Measurements from ENCODE around the gene PSMB9. TPM values are rescaled to one million over a fixed set of nuclear protein-coding genes. Genes with fewer than 3 reads are reported as not detected.

The PSMB9 gene
- total and polyA plus RNA-seq, 2 experiments from 2014 or later = 2.8 to 5.5 TPM

- DNase-seq (ENCODE audit: low spot score) (no peak), ATAC-seq (no peak)
- Histone ChIP-seq H3K9me2 (ENCODE audit: insufficient read depth) (no peaks in the 10 kb centered on the region), H3F3A (replicated peaks; ENCODE audit: low read depth) (no peaks in the 10 kb centered on the region), H2AFZ (no peak overlapping the region), H3K4me1 (ENCODE audit: insufficient read depth) (no peaks in the 10 kb centered on the region), H3K4me2 (no peak overlapping the region), H3K79me2 (replicated peaks; ENCODE audit: insufficient read depth) (no peaks in the 10 kb centered on the region), H3K27ac (ENCODE audit: low read depth) (no peak overlapping the region), H3K27me3 (ENCODE audit: insufficient read depth) (no peaks in the 10 kb centered on the region), H3K36me3 (ENCODE audit: insufficient read depth) (0 out of 2 replicates have a peak, but pooled peaks cover 3% of the 10 kb centered on the region), H4K20me1 (replicated peaks; ENCODE audit: insufficient read depth) (0 out of 2 replicates have a peak, but pooled peaks cover 6% of the 10 kb centered on the region), H3K4me3 (no peak overlapping the region)
- H3K4me3 Mint-ChIP-seq = no peak overlapping the region
- no peak overlapping the region for H3K27ac Mint-ChIP-seq
- H3K9me3 Mint-ChIP-seq = no peaks in the 10 kb centered on the region
- TF ChIP-seq ZNF331 (CRISPR knock-in tag; IDR thresholded peaks at IDR 0.05; ENCODE audit: low read depth) = no peak
- TF ChIP-seq ZNF114 (CRISPR knock-in tag; IDR thresholded peaks at IDR 0.05) = no peak
- no peak for TF ChIP-seq STAT1 (IDR thresholded peaks at IDR 0.05; ENCODE audit: unreplicated experiment)
- no peak for TF ChIP-seq EZH2 (IDR thresholded peaks at IDR 0.05; ENCODE audit: low read depth, unreplicated experiment)
- TF ChIP-seq NANOG (IDR thresholded peaks at IDR 0.05; ENCODE audit: borderline replicate concordance) = no peak
- TF ChIP-seq REST (IDR thresholded peaks at IDR 0.05; ENCODE audit: unreplicated experiment) = no peak
- TF ChIP-seq POLR2AphosphoS5 (IDR thresholded peaks at IDR 0.05; ENCODE audit: low read depth) = no peak
- TF ChIP-seq CREB1 (CRISPR knock-in tag; IDR thresholded peaks at IDR 0.05; ENCODE audit: low read depth) = no peak
- TF ChIP-seq ETS1 (IDR thresholded peaks at IDR 0.05) = no peak
- H3K27me3 Mint-ChIP-seq (ENCODE audit: insufficient read depth, low read depth, poor library complexity) = no peaks in the 10 kb centered on the region
- H3K36me3 Mint-ChIP-seq (ENCODE audit: low read depth) = peaks cover 9% of the 10 kb centered on the region; the same call in 2 of the 3 replicates
- peaks cover 11% of the 10 kb centered on the region; the same call in 2 of the 3 replicates for H3K4me1 Mint-ChIP-seq
Observed at GRCh38 chr6:32829495-32829894, 24.5 kb upstream of the PSMB9 start.

GRCh38 chr6:32830017-32830416, 24.0 kb upstream of the PSMB9 start:
- H3K79me2 ChIP-seq (replicated peaks; ENCODE audit: insufficient read depth) = no peaks in the 10 kb centered on the region
- H3K9me2 ChIP-seq (ENCODE audit: insufficient read depth) = no peaks in the 10 kb centered on the region
- TF ChIP-seq STAT1 (IDR thresholded peaks at IDR 0.05; ENCODE audit: unreplicated experiment) = no peak
- no peak for TF ChIP-seq ZNF331 (CRISPR knock-in tag; IDR thresholded peaks at IDR 0.05; ENCODE audit: low read depth)
- TF ChIP-seq JUNB (IDR thresholded peaks at IDR 0.05; ENCODE audit: unreplicated experiment) = no peak
- no peak for TF ChIP-seq CTCF (conservative IDR thresholded peaks at IDR 0.05; ENCODE audit: low read depth in 2 of 2)
- ATAC-seq = no peak
- Mint-ChIP-seq H3K27ac (no peak overlapping the region), H3K4me3 (no peak overlapping the region), H3K27me3 (ENCODE audit: insufficient read depth, low read depth, poor library complexity) (no peaks in the 10 kb centered on the region), H3K36me3 (ENCODE audit: low read depth) (peaks cover 9% of the 10 kb centered on the region; the same call in 2 of the 3 replicates), H3K4me1 (peaks cover 11% of the 10 kb centered on the region; the same call in 2 of the 3 replicates), H3K9me3 (no peaks in the 10 kb centered on the region)
- H3K4me3 ChIP-seq = no peak overlapping the region
- no peaks in the 10 kb centered on the region for H3K27me3 ChIP-seq (ENCODE audit: insufficient read depth)
- H3F3A ChIP-seq (replicated peaks; ENCODE audit: low read depth) = no peaks in the 10 kb centered on the region
- 0 out of 2 replicates have a peak, but pooled peaks cover 6% of the 10 kb centered on the region for H4K20me1 ChIP-seq (replicated peaks; ENCODE audit: insufficient read depth)
- H3K36me3 ChIP-seq (ENCODE audit: insufficient read depth) = 0 out of 2 replicates have a peak, but pooled peaks cover 3% of the 10 kb centered on the region
- DNase-seq (ENCODE audit: low spot score) = no peak
- no peaks in the 10 kb centered on the region for H3K4me1 ChIP-seq (ENCODE audit: insufficient read depth)
- H3K4me2 ChIP-seq = no peak overlapping the region
- H2AFZ ChIP-seq = no peak overlapping the region
- no peak overlapping the region for H3K27ac ChIP-seq (ENCODE audit: low read depth)
